Measurements from ENCODE around the gene TRAF3.
"Not testable (repeated sequence)": the region's sequence is repeated elsewhere in the genome, so short reads cannot be mapped to it uniquely, and the experiment has no call there.

TRAF3 gene

DNA sequence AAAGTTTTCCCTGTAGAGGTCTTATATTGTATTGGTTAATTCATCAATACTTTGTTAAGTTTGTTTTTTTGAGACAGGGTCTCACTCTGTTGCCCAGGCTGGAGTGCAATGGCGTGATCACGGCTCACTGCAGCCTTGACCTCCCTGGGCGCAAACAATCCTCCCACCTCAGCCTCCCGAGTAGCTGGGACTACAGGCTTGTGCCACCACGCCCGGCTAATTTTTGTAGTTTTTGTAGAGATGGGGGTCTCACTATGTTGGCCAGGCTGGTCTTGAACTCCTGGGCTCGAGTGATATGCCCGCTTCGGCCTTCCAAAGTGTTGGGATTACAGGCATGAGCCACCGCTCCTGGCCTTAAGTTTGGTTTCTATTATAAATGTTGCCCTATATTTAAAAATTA is 149.6 kb downstream of the TRAF3 start:
- not testable (repeated sequence) for DNase-seq

- DNase-seq: no peak
Measured at GRCh38 chr14:102927346-102927877, 150.2 kb downstream of the TRAF3 start.

DNA sequence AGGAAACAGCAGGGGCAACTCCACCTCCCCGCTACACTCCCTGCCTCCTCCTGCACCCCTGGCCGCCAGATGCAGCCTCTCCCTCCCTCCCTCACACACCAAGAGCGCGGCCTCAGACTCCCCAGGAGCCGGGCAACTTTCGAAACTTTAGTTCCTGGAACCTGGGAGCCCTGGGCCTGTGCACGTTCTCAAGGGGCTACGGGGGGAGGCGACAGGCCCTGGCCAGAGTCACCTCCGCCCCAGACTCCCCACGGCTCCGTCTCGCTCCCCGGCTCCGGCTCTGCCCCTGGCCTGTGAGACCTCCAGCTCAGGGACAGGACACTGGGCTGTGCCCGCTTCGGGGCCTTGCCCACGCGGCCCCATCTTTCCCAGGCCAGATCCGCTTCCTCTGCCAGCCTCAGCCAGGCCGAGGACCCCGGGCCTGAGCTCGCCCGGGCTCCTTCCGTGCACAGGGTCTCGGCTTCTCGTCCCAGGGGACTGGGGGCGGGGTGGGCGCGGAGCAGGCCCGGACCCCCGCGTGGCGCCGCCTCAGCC is 150.7 kb downstream of the TRAF3 start:
- DNase-seq: no peak

DNA sequence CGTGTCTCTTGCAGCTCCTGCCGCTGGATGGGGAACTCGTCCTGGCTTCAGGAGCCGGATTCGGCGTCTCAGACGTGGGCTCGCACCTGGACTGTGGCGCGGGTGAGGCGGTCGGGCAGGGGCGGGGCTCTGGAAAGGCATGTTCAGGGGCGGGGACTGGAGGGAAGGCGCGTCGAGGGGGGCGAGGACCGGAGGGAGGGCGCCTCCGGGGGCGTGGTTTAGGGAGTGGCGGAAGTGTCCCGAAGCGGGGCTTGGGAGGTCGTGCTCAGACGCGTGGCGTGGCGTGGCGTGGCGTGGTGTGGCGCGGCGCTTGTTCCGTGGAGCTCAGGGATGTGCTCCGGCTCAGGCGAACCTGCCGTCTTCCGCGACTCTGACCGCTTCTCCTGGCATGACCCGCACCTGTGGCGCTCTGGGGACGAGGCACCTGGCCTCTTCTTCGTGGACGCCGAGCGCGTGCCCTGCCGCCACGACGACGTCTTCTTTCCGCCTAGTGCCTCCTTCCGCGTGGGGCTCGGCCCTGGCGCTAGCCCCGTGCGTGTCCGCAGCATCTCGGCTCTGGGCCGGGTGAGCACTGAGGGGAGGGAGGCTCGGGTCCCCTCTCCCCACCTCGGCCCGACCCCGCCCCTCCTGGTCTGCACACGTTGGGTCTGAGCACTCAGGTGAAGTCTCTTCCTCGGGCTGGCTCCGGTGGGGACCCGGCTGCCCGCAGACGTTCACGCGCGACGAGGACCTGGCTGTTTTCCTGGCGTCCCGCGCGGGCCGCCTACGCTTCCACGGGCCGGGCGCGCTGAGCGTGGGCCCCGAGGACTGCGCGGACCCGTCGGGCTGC is 151.4 kb downstream of the TRAF3 start:
- DNase-seq: peak; percentile 76

DNA sequence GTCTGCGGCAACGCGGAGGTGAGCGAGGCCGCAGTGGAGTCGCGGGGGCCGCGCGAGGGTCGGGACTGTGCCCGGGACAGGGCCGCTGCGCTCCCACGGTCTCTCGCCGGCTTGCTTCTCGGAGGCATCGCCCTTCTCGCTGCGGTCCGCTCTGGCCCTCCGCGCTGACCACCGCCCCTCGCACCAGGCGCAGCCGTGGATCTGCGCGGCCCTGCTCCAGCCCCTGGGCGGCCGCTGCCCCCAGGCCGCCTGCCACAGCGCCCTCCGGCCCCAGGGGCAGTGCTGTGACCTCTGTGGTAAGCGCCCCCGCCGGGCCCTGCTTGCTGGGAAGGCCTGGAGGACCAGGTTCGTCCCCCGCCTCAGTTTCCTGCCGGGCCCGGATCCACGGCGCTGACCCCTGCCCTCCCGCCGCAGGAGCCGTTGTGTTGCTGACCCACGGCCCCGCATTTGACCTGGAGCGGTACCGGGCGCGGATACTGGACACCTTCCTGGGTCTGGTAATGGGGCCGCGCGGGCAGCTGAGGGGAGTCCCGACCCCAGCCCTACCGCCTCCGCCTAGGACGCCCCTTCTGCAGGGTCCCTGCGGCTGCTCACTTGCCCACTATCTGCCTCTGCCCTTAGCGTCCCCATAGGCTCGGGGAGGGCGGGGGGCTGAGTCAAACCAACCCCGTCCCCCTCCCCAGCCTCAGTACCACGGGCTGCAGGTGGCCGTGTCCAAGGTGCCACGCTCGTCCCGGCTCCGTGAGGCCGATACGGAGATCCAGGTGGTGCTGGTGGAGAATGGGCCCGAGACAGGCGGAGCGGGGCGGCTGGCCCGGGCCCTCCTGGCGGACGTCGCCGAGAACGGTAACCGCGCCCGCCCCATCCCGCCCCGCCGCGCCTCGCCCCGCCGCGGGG is 152.2 kb downstream of the TRAF3 start:
- DNase-seq: no peak

GRCh38 chr14:102930138-102930752 is 153.0 kb downstream of the TRAF3 start:
- DNase-seq: no peak

GRCh38 chr14:102930753-102931579 is 153.7 kb downstream of the TRAF3 start:
- DNase-seq: no peak

- DNase-seq: no peak
Measured at GRCh38 chr14:102931580-102932285, 154.5 kb downstream of the TRAF3 start.

DNA sequence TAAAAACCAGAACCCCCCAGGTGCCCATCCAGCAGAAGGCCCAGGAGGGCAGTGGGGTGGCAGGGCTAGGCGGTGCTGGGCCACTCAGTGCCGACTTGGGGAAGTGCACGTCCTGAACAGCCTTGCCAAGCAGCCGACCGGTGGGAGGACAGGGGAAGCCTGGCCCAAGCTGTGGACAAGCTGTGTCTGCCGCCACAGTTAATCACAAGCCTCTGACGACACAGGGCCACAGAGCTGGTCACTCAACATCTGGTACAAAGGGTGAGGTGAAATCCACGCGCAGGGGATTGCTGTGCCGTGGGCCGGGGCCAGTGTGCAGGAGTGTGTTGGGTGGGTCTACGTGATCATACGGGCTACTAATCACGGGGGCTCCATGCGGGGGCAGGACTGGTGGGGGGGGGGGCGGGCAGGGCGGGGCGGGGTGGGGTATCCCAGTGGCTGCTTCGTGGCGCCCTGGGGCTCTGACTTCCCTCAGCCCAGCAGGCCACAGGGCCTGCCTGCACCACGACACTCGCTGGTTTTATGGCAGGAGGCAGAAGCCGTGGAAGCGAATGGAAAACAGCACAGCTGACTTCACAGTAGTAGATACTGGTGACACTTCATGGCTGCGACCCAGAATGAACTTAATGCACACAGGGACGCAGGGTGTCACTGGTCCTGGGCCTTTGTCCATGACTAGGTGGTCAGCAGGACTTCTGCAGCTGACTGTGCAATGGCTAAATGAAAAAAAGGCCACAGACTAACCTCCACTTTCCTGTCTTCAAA is 155.4 kb downstream of the TRAF3 start:
- DNase-seq: no peak

GRCh38 chr14:102933618-102934231 is 156.5 kb downstream of the TRAF3 start:
- DNase-seq: no peak

DNA sequence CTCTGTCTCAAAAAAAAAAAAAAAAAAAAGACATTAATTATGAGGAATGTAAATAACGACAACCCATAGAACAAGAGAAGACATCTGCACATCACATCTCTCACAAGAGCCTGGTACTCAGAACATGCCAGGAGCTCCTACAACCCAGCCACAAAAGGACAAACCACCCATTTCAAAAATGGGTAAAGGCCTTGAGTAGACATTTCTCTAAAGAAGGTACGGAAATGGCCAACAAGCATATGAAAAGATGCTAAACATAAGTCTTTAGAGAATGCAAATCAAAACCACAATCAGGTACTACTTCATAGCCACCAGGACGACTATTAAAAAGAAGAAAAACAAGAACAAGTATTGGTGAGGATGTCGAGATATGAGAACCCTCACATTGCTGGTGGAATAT is 158.5 kb downstream of the TRAF3 start:
- DNase-seq: no peak

DNA sequence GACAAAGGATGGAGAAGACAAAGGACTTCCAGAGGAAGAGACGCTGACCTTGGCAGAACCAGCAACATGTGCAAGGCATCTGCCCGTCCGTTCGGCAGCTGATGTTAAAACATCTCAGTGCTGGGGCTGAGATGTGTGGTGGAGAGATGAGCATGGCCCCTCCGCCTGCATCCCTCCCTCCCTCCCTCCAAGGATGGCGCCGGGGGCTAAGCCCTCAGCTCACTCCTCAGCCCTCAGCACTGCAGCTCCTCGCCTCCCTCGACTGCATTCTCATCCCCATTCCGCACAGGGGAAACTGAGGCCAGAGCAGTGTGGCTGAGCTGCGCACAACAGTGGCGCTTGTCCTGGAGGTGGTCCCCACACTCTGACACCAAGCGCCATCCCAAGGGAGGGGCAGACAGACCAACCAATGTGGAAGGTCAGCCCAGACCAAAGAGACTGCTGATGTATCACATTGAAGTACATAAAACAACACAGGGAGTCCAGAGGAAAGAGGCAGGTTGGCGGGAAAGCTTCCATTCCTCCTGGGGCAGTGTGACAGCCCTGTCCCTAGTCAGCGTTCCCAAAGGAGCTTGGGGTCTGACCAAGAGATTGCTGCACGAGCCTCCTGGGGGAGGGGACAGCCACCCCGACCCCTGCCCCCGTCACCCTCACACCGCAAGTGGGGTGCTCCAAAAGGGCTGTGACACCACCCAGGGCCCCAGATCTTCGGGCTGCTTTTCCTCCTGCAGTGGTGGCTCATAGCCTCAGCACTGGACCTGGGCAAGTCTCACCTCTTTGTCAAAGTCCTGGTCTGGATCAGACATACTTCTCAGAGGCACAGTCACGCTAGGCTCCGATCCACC is 160.3 kb downstream of the TRAF3 start:
- no peak for DNase-seq

DNA sequence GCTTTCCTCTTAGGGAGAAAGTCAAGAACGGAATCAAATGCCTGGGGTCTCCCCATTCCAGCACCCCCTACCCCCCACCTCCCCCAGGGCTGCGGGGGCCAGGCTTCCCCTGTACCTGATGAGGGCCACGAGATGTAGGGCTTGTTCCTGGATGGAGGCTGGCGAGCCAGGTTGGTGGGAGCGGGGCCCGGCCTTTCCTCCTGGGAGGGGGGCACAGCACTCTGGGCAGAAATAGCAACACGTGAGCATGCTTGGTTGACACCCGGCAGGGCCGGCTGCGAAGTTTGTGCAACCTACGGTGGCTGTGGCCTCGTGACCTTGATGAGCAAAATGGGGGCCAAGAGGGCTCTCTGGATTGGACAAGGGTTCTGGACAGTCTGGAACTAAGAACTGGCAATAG is 160.9 kb downstream of the TRAF3 start:
- no peak for DNase-seq

DNA sequence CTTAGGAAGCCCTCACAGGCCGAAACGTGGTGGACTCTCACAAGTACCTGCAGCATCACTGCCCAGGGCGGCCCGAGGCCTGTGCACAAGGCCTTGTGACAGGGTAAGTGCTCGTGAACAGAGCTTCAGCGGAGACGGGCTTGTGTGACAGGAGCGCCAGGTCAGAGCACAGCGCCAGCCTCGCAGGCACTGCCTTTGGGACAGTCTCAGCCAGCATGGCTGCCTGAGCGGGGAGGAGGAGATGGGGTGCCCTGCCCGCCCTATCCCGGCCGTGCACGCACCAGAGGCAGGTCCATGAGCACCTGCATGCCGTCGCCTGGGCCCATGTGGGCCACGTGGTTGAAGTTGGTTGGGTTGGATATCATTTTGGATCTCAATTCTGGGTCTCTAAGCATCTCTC is 162.1 kb downstream of the TRAF3 start:
- no peak for DNase-seq

DNA sequence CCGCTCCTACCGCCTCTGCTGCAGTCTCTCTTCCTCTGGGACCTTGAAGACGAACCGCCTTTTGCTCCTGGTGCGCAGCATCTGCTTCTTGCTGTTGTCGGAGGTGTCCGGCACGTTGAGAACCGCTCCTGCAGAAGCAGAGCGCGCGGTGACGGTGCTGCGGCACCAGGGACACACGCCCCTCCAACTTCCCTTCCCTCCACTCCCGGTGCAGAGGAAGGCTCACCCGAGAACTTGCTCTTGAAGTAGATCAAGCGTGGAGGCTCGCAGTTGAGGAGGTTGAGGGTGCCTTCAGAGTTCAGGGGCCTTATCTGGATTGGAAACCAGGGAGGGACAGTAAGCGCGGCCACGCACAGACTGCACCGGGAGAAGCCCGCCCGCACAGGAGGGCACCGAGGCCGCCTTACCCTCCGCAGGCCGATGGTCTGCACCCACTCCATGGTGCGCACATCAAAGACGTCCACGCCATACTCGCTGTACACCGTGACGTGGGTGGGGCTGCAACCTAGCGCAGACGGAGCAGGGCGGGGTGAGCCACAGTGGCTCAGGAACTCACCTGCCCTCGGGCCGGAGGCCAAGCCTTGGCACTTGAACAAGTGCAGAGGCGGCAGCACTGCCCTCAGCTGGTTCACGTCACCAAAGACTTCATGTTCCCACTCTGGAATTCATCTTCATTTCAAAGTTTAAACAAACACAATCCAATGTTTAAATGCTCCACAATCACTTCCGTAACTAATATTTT is 162.7 kb downstream of the TRAF3 start:
- no peak for DNase-seq

DNA sequence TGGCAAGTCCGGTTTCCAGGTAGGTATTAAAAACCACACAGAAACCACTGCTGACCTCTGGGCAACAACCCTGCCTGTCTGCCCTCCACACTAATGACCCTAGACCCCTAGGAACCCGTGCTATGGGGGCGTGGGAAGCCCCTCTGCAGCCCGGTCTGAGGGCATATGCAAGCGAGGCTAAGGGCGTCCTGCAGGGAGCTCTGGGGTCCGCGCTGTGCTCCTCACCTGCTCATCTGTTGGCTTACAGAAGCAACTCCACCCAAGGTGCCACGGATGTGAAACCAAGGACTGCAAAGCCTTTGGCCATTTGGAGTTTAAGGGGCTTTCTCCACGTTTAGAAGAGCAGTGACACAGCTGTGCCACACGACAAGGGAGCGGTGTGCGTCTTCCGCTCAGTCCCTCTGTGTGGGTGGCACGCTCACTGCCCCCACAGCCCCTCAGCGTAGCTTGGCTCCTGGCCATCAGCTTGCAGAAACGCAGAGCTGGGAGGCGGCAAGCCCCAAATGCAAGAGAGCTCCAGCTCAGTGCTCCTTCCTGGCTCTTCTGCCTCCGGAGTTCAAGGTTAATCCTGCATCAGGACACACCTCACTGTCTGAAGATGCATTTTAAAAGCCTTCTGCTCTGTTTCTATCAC is 163.6 kb downstream of the TRAF3 start:
- no peak for DNase-seq

GRCh38 chr14:102941419-102942011 is 164.3 kb downstream of the TRAF3 start:
- no peak for DNase-seq
